Measurements from ENCODE around the gene MAP3K1.

Gene MAP3K1

DNA sequence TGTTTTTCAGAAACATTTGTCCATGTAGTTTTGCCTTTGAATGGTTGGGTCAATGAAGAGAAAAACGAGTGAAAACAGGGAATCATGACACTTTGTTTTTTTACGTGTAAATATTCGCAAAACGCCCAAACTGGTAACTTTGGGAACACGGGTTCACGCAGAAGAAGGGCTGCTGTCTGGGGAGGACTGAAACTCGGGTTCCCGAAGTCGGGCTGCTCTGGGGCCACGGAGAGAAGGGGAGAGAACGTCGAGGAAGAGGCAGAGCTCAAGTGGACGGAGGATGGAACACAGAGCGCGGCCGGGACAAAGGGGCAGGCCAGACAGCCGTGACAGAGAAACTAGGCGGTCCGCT lies 93.6 kb downstream of the MAP3K1 start:
- no peak for DNase-seq (ENCODE audit: low read depth in 2 of 2)

GRCh38 chr5:56909294-56910209 lies 94.2 kb downstream of the MAP3K1 start, which contains the start of gene SETD9:
SETD9 (plus strand) TSS chr5:56909596; CDS start chr5:56909646, 50 bp downstream.
- peak; percentile 90 to 92 for DNase-seq (ENCODE audit: low read depth in 2 of 2)

GRCh38 chr5:56910210-56910965 lies 95.0 kb downstream of the MAP3K1 start:
- DNase-seq (ENCODE audit: low read depth in 2 of 2), result peak in 1 of 2 experiments; percentile 22

DNA sequence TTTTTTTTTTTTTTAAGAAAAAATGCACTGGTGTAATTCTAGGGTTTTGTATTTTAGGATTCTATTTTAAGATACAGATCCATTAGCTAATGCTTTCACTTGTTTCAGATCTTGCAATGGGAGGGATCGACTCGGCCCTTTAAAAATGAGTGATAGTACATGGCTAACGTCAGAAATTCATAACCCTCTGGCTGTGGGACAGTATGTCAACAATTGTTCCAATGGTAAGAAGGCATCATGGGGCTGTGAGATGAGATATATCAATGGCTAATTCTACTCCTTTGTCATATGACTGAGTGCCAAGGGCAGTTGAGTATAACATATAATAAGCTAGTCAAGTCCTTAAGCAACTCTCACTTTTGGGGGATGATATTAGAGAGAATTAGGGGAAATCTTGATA lies 98.4 kb downstream of the MAP3K1 start:
- DNase-seq (ENCODE audit: low read depth in 2 of 2), result no peak

DNA sequence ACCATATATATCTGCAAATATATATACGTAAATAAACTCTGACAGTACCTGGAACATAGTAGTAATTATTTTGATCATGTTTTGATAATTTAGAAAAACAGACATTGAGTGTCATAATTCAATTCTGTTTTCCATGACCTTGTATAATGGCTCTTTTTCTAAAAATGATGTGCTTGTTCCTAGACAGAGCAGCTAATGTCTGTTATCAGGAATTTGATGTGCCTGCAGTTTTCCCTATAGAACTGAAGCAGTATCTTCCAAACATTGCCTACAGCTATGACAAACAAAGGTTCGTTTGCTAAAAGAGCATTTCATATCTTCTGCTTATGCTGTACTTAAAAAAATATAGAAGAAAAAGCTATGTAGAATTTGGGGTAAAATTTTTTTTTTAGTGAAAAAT lies 99.3 kb downstream of the MAP3K1 start:
- no peak for DNase-seq (ENCODE audit: low read depth in 2 of 2)

DNA sequence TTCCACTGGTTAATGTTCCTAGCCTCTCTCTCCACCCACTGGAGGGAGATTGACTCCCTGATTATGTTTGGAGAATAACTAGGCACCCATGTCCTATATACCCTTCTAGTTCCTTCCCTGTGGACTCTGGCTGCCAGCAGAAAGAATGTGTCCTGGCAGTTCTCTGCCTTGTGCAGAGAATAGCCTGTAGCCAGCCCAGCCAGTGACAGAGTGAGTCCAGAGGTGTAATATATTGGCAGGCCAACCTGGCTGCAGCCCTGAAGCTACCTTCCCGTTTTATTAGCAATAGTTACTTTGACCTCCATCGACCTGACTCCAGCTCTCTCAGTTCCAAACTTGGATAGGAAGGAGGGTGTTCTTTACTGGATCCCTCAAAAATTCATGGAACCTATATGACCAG lies 102.2 kb downstream of the MAP3K1 start:
- DNase-seq (ENCODE audit: low read depth in 2 of 2), result no peak

- DNase-seq (ENCODE audit: low read depth in 2 of 2), result no peak
These were observed 102.7 kb downstream of the MAP3K1 start for GRCh38 chr5:56918054-56918453.

- DNase-seq (ENCODE audit: low read depth in 2 of 2), result no peak
These were observed 104.8 kb downstream of the MAP3K1 start for GRCh38 chr5:56919942-56920662.

GRCh38 chr5:56922922-56923321 lies 107.6 kb downstream of the MAP3K1 start:
- no peak for DNase-seq (ENCODE audit: low read depth in 2 of 2)

DNA sequence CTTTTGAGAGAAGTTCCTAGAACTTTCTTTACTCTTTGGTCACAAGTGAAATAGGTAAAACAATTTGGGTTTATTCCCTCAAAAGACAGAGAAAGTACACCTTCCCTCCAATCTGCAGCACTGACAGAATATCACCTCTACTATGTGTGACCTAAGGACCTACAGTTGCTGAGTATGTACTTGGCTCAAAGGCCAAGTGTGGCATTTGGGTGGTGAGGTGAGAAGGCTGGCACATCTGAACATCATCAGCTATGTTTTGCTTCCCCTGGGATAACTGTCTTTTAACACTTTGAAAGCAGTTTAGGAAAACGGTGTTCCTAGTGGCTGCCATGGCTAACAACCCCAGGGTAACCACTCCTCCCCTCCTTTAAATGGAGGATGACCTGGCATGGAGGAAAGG lies 119.0 kb downstream of the MAP3K1 start:
- no peak for DNase-seq (ENCODE audit: low read depth in 2 of 2)

- no peak for DNase-seq (ENCODE audit: low read depth in 2 of 2)
These were observed 123.5 kb downstream of the MAP3K1 start for GRCh38 chr5:56938858-56939257.

GRCh38 chr5:56941981-56942380 lies 126.6 kb downstream of the MAP3K1 start:
- peak; percentile 45 for DNase-seq (ENCODE audit: low read depth in 2 of 2)

Data from fibroblast of skin of left biceps (primary cell).